DND-41 (cell line): ENCODE results near the gene CHN1.

Source experiments
- CTCF ChIP-seq: IDR thresholded peaks from 2 replicates; pipeline ENCODE4 v1.5.1; 2012; ENCODE audit warnings: borderline replicate concordance, low read length, moderate library complexity, mild to moderate bottlenecking; ENCODE audit not compliant: poor library complexity, severe bottlenecking; ENCODE audit errors: extremely low read depth
- EZH2 ChIP-seq: IDR thresholded peaks from 3 replicates; pipeline ENCODE4 v1.6.1; 2012; ENCODE audit warnings: borderline replicate concordance, low read depth, mild to moderate bottlenecking, moderate library complexity, low read length, inconsistent platforms; ENCODE audit not compliant: severe bottlenecking

GRCh38 chr2:175004730-175004979, 526 bp downstream of the CHN1 start:
- TF ChIP-seq EZH2: no peak
- TF ChIP-seq CTCF: no peak
